ENCODE results near the gene GRB2. TPM values are rescaled to one million over a fixed set of nuclear protein-coding genes. Genes with fewer than 3 reads are reported as not detected.
A peak's percentile ranks its signal among the peaks of the same experiment; 100 is the strongest.

Gene GRB2
- total and polyA plus RNA-seq, 10 of the 15 experiments (the other 5 are each of a cell fraction or from before 2014, with no cell fraction given) = 113 to 268 (median 158) TPM

DNA sequence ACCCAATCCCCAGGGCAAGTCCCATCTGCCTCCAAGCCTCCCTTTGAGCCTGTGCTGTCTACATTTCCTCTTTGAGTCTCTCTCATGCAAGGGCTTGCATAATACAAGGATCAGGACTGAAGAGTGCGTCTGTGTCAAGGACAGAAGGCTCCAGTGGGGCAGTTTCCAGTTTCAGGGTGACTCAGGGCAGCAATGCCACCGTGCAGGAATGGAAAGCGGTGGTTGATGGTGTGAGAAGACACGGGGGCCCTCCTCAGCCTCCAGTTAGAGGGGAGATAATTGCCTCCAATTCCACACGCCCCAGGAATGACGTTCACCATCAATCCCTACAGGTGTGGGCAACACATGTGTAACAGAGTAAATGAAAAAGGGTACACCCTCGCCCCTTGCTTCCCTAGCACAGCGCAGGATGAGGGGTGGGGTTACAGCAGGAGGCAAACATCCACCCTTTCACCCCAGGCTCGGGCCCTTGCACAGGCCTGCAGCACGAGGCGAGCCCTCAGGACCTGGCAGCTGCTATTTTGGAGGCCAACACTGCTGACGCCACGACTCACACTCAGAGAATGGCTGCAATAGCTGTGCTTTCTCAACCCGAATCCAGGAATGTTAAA is 91.4 kb downstream of the GRB2 start (continued):
- TF ChIP-seq, protein P1, sequence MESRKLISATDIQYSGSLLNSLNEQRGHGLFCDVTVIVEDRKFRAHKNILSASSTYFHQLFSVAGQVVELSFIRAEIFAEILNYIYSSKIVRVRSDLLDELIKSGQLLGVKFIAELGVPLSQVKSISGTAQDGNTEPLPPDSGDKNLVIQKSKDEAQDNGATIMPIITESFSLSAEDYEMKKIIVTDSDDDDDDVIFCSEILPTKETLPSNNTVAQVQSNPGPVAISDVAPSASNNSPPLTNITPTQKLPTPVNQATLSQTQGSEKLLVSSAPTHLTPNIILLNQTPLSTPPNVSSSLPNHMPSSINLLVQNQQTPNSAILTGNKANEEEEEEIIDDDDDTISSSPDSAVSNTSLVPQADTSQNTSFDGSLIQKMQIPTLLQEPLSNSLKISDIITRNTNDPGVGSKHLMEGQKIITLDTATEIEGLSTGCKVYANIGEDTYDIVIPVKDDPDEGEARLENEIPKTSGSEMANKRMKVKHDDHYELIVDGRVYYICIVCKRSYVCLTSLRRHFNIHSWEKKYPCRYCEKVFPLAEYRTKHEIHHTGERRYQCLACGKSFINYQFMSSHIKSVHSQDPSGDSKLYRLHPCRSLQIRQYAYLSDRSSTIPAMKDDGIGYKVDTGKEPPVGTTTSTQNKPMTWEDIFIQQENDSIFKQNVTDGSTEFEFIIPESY (IDR thresholded peaks at IDR 0.05) = no peak
- TF ChIP-seq SMARCA5 (IDR thresholded peaks at IDR 0.05) = no peak
- TF ChIP-seq, protein P2, sequence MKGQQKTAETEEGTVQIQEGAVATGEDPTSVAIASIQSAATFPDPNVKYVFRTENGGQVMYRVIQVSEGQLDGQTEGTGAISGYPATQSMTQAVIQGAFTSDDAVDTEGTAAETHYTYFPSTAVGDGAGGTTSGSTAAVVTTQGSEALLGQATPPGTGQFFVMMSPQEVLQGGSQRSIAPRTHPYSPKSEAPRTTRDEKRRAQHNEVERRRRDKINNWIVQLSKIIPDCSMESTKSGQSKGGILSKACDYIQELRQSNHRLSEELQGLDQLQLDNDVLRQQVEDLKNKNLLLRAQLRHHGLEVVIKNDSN (IDR thresholded peaks at IDR 0.05; ENCODE audit: borderline replicate concordance, extremely low read length, insufficient read depth, low read depth, low read length) = no peak
- TF ChIP-seq GATAD2B (conservative IDR thresholded peaks at IDR 0.05; ENCODE audit: low read depth) = peak; percentile 49
- TF ChIP-seq NR2C2 (IDR thresholded peaks at IDR 0.05; ENCODE audit: borderline replicate concordance, control insufficient read depth, insufficient read length, low read depth) = no peak
- TF ChIP-seq POLR2A (IDR thresholded peaks at IDR 0.05; ENCODE audit: low read depth, low read length) = no peak
- TF ChIP-seq IKZF1 (conservative IDR thresholded peaks at IDR 0.05) = peak; percentile 90
- no peak for TF ChIP-seq FOXK2 (IDR thresholded peaks at IDR 0.05)
- TF ChIP-seq ZNF274 (IDR thresholded peaks at IDR 0.05; ENCODE audit: insufficient read depth, insufficient read length) = no peak
- TF ChIP-seq, protein P3, sequence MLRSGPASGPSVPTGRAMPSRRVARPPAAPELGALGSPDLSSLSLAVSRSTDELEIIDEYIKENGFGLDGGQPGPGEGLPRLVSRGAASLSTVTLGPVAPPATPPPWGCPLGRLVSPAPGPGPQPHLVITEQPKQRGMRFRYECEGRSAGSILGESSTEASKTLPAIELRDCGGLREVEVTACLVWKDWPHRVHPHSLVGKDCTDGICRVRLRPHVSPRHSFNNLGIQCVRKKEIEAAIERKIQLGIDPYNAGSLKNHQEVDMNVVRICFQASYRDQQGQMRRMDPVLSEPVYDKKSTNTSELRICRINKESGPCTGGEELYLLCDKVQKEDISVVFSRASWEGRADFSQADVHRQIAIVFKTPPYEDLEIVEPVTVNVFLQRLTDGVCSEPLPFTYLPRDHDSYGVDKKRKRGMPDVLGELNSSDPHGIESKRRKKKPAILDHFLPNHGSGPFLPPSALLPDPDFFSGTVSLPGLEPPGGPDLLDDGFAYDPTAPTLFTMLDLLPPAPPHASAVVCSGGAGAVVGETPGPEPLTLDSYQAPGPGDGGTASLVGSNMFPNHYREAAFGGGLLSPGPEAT (IDR thresholded peaks at IDR 0.05; ENCODE audit: low read depth) = peak; percentile 39; the same call in 1 of the 2 replicates
- no peak for TF ChIP-seq HDGF (IDR thresholded peaks at IDR 0.05)

Data from GM12878 (cell line).